ENCODE measurements around the gene AKAP8. TPM values are rescaled to one million over a fixed set of nuclear protein-coding genes. Genes with fewer than 3 reads are reported as not detected.

AKAP8 gene
- total and polyA plus RNA-seq, 9 of the 15 experiments (the other 6 are each of a cell fraction or from before 2014, with no cell fraction given), result 3.4 to 56.5 (median 15.0) TPM

DNA sequence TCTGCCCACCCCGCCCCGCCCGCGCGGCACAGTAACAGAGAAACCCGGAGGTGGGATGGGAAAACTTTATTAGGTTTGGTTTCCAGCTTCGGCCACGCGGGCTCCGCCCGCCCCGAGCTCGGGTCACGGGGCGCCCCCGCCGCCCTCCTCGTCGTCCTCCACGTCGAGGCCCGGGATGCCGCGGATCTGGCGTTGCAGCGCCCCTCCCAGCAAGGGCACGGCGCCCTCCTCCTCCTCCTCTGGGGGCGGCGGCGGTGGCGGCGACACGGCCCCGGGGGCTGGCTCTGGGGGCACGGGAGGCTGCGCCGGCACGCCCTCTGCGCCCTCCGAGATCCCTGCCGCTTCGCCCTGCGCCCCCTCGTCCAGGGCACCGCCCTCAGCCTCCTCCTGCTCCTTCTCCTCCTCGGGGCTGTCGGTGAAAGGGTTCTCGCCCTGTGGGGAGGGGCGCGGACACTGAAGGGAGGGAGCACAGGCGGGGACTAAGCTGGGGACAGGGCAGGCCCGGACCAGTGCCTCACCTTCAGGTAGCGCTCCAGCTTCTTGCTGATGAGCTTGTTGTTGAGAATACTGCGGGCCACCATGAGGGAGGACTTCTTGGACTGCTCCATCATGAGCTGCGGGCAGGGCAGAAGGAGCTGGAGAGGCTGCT is 536 bp upstream of the AKAP8 start (continued):
- no peak for TF ChIP-seq ZNF146 (CRISPR knock-in tag; IDR thresholded peaks at IDR 0.05; ENCODE audit: unreplicated experiment)
- TF ChIP-seq, protein P1, sequence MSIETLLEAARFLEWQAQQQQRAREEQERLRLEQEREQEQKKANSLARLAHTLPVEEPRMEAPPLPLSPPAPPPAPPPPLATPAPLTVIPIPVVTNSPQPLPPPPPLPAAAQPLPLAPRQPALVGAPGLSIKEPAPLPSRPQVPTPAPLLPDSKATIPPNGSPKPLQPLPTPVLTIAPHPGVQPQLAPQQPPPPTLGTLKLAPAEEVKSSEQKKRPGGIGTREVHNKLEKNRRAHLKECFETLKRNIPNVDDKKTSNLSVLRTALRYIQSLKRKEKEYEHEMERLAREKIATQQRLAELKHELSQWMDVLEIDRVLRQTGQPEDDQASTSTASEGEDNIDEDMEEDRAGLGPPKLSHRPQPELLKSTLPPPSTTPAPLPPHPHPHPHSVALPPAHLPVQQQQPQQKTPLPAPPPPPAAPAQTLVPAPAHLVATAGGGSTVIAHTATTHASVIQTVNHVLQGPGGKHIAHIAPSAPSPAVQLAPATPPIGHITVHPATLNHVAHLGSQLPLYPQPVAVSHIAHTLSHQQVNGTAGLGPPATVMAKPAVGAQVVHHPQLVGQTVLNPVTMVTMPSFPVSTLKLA (conservative IDR thresholded peaks at IDR 0.05), result peak in 1 of 2 experiments; percentile 76; a peak in 3 of 4 replicates
- TF ChIP-seq, protein P2, sequence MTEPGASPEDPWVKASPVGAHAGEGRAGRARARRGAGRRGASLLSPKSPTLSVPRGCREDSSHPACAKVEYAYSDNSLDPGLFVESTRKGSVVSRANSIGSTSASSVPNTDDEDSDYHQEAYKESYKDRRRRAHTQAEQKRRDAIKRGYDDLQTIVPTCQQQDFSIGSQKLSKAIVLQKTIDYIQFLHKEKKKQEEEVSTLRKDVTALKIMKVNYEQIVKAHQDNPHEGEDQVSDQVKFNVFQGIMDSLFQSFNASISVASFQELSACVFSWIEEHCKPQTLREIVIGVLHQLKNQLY (CRISPR knock-in tag; conservative IDR thresholded peaks at IDR 0.05), result no peak
- no peak for TF ChIP-seq FOXA3 (CRISPR knock-in tag; conservative IDR thresholded peaks at IDR 0.05 in 1 of 2, IDR thresholded peaks at IDR 0.05 in 1 of 2)
- TF ChIP-seq, protein P3, sequence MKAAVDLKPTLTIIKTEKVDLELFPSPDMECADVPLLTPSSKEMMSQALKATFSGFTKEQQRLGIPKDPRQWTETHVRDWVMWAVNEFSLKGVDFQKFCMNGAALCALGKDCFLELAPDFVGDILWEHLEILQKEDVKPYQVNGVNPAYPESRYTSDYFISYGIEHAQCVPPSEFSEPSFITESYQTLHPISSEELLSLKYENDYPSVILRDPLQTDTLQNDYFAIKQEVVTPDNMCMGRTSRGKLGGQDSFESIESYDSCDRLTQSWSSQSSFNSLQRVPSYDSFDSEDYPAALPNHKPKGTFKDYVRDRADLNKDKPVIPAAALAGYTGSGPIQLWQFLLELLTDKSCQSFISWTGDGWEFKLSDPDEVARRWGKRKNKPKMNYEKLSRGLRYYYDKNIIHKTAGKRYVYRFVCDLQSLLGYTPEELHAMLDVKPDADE (conservative IDR thresholded peaks at IDR 0.05; ENCODE audit: control insufficient read depth, low read depth, low read length), result peak; percentile 4; the same call in 1 of the 2 replicates
- TF ChIP-seq, protein P4, sequence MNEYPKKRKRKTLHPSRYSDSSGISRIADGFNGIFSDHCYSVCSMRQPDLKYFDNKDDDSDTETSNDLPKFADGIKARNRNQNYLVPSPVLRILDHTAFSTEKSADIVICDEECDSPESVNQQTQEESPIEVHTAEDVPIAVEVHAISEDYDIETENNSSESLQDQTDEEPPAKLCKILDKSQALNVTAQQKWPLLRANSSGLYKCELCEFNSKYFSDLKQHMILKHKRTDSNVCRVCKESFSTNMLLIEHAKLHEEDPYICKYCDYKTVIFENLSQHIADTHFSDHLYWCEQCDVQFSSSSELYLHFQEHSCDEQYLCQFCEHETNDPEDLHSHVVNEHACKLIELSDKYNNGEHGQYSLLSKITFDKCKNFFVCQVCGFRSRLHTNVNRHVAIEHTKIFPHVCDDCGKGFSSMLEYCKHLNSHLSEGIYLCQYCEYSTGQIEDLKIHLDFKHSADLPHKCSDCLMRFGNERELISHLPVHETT (CRISPR knock-in tag; conservative IDR thresholded peaks at IDR 0.05 in 1 of 2, IDR thresholded peaks at IDR 0.05 in 1 of 2), result peak in 1 of 2 experiments; percentile 73; a peak in 1 of 4 replicates
- TF ChIP-seq CREB1 (IDR thresholded peaks at IDR 0.05), result 0 out of 2 replicates have a peak, but pooled peaks have one; percentile 16
- TF ChIP-seq CREB1 (CRISPR knock-in tag; IDR thresholded peaks at IDR 0.05), result no peak
- TF ChIP-seq TRIM24 (IDR thresholded peaks at IDR 0.05), result peak in 1 of 2 experiments; percentile 9; a peak in 1 of 4 replicates
- TF ChIP-seq EWSR1 (IDR thresholded peaks at IDR 0.05; ENCODE audit: borderline replicate concordance, low read depth, partially characterized antibody), result no peak
- no peak for TF ChIP-seq BRCA1 (IDR thresholded peaks at IDR 0.05)
- TF ChIP-seq BRCA1 (CRISPR knock-in tag; IDR thresholded peaks at IDR 0.05), result no peak
- TF ChIP-seq ZNF143 (CRISPR knock-in tag; IDR thresholded peaks at IDR 0.05), result peak; percentile 7; the same call in 1 of the 2 replicates
- TF ChIP-seq ZZZ3 (IDR thresholded peaks at IDR 0.05), result no peak
- no peak for TF ChIP-seq ASH1L (IDR thresholded peaks at IDR 0.05; ENCODE audit: borderline replicate concordance, low read depth, partially characterized antibody)
- TF ChIP-seq OTX1 (CRISPR knock-in tag; IDR thresholded peaks at IDR 0.05), result no peak
- peak; percentile 21 for TF ChIP-seq KDM5B (IDR thresholded peaks at IDR 0.05; ENCODE audit: insufficient replicate concordance, low read depth, low read length)
- TF ChIP-seq SMC3 (conservative IDR thresholded peaks at IDR 0.05; ENCODE audit: insufficient read depth, low read depth, low read length), result no peak
- TF ChIP-seq CBX1 (IDR thresholded peaks at IDR 0.05; ENCODE audit: low read depth), result 0 out of 2 replicates have a peak, but pooled peaks have one; percentile 8
- TF ChIP-seq PHF8 (IDR thresholded peaks at IDR 0.05; ENCODE audit: borderline replicate concordance, low read length), result no peak
